Sigmoid colon (tissue), 7 donors: ENCODE data around the gene KCTD1. TPM values are rescaled to one million over a fixed set of nuclear protein-coding genes. Genes with fewer than 3 reads are reported as not detected.

Experiments
- DNase-seq: peaks from one replicate; pipeline ENCODE4 v3.0.0-alpha.2; 2019
- H3K27ac ChIP-seq, 4 donors: fragments of 200-600 bp; sonication (generic); one replicate each; pipeline ENCODE4 v1.5.1; 2016 to 2019; ENCODE audit warnings: mild to moderate bottlenecking in 1 of 4
- H3K27me3 ChIP-seq, 3 donors: fragments of 200-600 bp; sonication (generic); one replicate each; pipeline ENCODE4 v1.5.1; 2019; ENCODE audit warnings: mild to moderate bottlenecking in 1 of 3
- H3K36me3 ChIP-seq, 4 donors: fragments of 200-600 bp; sonication (generic); one replicate each; pipeline ENCODE4 v1.5.1; 2016 to 2019
- H3K4me1 ChIP-seq, 4 donors: fragments of 200-600 bp; sonication (generic); one replicate each; pipeline ENCODE4 v1.5.1; 2017 to 2019
- H3K4me3 ChIP-seq, 4 donors: fragments of 200-600 bp; sonication (generic); one replicate each; pipeline ENCODE4 v1.5.1; 2017 to 2019; ENCODE audit warnings: mild to moderate bottlenecking in 2 of 4, moderate library complexity in 1 of 4
- H3K9me3 ChIP-seq, 4 donors: fragments of 200-600 bp in 3 of 4; sonication (generic) in 3 of 4; one replicate each; pipeline versions ENCODE4 v1.5.1 to v1.6.1; 2013 to 2019
- EP300 ChIP-seq, 4 donors: sonication (generic); formaldehyde crosslinking; IDR thresholded peaks; one replicate each; pipeline ENCODE4 v1.6.1; 2017; ENCODE audit warnings: antibody characterized with exemption in 4 of 4
- POLR2A ChIP-seq, 2 donors: fragments of 450-650 bp; IDR thresholded peaks; one replicate each; pipeline ENCODE4 v1.6.1; 2016; ENCODE audit warnings: antibody characterized with exemption in 2 of 2, mild to moderate bottlenecking in 2 of 2, moderate library complexity in 2 of 2
- POLR2AphosphoS5 ChIP-seq, 4 donors: sonication (generic); formaldehyde crosslinking; IDR thresholded peaks; one replicate each; pipeline ENCODE4 v1.6.1; 2017; ENCODE audit warnings: antibody characterized with exemption in 4 of 4
- WGBS, 2 donors: extraction: QIAGEN DNeasy Blood & Tissue Kit; methylation state at CpG; one replicate each; pipeline ENCODE4 v1.1.7; 2013; 5-methylcytosine and 5-hydroxymethylcytosine counted together
- intact Hi-C: fragments of 100-400 bp; cut with DNase I; formaldehyde crosslinking; loops from one replicate; pipeline ENCODE4 v1.15.1; 2023
- polyA plus RNA-seq, 3 donors: library from polyadenylated mRNA; stranded (reverse); fragments of 200-250 nt; gene quantifications; one replicate each; pipeline ENCODE4 v1.2.3, GENCODE V29; 2013
- total RNA-seq, 4 donors: library from RNA; depleted of rRNA; stranded (reverse); fragments of >200 nt; gene quantifications; one replicate each; pipeline ENCODE4 v1.1.0, GENCODE V29; 2016
- TF ChIP-seq, protein P1 (sequence below), 4 experiments: fragments of 450-650 bp in 3 of 4; fragments of 200-600 bp in 1 of 4; IDR thresholded peaks; one replicate each; pipeline ENCODE4 v1.5.1; 2016 to 2019; ENCODE audit warnings: antibody characterized with exemption in 4 of 4, mild to moderate bottlenecking in 3 of 4, moderate library complexity in 2 of 4
- donor health status: healthy with polysubstance abuse.
- donor health status: Bipolar disorder and iron deficiency.
- donor health status: healthy.

Gene KCTD1
- total and polyA plus RNA-seq, 7 donors, result 3.4 to 22.4 (median 10.9) TPM

DNA sequence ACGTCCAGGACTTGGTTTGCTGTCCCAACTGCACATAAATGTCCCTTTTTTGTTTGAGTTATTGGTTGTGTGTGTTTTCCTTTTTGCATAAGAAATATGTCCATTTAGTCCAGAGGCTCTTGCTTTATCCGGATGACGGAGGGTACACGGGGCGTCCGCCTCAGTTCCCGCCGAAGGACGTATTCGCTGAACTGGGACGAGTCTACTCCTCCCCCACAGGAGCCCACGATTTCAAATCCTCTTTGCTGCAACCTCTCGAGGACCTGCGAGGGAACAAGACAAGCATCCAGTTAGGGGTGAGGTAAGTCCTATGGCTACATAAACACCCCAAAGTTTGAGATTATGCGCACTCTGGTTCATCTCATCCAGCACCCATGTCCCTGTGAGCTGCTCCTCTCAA lies 92.7 kb downstream of the KCTD1 start:
- Histone ChIP-seq H3K36me3 (peaks cover 0 to 17% (median 2%) of the 10 kb centered on the region in 4 donors), H3K27me3 (no peaks in the 10 kb centered on the region), H3K4me1 (no peaks in the 10 kb centered on the region), H3K27ac (no peak overlapping the region), H3K9me3 (no peaks in the 10 kb centered on the region), H3K4me3 (no peak overlapping the region)
- WGBS, 2 donors, result 97% methylated on average over 15 of the region's 15 CpGs
- TF ChIP-seq POLR2A (IDR thresholded peaks at IDR 0.05) (no peak), POLR2AphosphoS5 (IDR thresholded peaks at IDR 0.05) (no peak)
- no peak for DNase-seq
- intact Hi-C loops, result no loop called here

DNA sequence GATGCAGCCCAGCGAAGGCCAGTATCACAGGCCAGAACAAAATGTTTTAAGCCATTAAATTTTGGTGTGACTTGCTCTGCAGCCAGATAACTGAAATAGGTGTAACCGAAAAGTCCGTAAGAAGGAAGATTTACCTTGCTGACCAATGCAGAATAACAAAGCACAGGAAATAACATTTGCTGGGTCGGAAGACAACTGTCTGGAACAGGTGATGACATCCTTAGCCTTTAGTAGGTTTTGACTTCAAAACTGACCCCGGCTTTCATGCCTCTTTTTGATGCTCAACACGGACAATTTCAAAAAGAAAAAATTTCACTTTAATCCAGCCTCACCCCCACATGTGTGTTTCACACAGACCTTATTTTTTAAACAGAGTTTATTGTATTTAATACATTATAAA lies 93.7 kb downstream of the KCTD1 start:
- no peak overlapping the region for H3K4me3 ChIP-seq
- no peaks in the 10 kb centered on the region for H3K4me1 ChIP-seq
- DNase-seq, result no peak
- 94 to 95% methylated on average over 6 of the region's 6 CpGs for WGBS, 2 donors
- peaks cover 0 to 12% (median 2%) of the 10 kb centered on the region in 4 donors for H3K36me3 ChIP-seq
- H3K27me3 ChIP-seq, result no peaks in the 10 kb centered on the region
- TF ChIP-seq, protein P1, sequence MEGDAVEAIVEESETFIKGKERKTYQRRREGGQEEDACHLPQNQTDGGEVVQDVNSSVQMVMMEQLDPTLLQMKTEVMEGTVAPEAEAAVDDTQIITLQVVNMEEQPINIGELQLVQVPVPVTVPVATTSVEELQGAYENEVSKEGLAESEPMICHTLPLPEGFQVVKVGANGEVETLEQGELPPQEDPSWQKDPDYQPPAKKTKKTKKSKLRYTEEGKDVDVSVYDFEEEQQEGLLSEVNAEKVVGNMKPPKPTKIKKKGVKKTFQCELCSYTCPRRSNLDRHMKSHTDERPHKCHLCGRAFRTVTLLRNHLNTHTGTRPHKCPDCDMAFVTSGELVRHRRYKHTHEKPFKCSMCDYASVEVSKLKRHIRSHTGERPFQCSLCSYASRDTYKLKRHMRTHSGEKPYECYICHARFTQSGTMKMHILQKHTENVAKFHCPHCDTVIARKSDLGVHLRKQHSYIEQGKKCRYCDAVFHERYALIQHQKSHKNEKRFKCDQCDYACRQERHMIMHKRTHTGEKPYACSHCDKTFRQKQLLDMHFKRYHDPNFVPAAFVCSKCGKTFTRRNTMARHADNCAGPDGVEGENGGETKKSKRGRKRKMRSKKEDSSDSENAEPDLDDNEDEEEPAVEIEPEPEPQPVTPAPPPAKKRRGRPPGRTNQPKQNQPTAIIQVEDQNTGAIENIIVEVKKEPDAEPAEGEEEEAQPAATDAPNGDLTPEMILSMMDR (IDR thresholded peaks at IDR 0.05), result no peak
- no peak for TF ChIP-seq POLR2A (IDR thresholded peaks at IDR 0.05)
- no peaks in the 10 kb centered on the region for H3K9me3 ChIP-seq
- H3K27ac ChIP-seq, result no peak overlapping the region
- intact Hi-C loops, result no loop called here

DNA sequence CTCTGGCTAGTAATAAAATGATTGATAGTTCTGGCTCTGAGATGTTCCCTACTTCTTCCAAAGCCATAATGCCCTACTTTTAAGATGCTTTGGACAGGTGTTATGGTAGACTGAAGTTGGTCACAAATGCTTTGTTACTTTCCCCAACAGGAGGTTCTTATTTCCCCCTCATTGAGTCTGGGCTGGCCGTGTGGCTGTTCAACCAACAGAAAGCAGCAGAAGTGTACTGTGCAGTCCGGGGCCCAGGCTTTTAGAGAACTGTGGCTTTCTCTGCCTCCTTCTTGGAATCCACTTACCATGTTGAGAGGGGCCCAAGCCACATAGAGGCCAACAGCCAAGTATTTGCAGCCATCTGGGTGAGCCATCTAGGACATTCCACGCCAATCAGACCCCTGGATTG lies 94.2 kb downstream of the KCTD1 start:
- no peak for TF ChIP-seq EP300 (IDR thresholded peaks at IDR 0.05)
- TF ChIP-seq POLR2AphosphoS5 (IDR thresholded peaks at IDR 0.05), result no peak
- TF ChIP-seq, protein P1 (IDR thresholded peaks at IDR 0.05), result no peak
- no peak for TF ChIP-seq POLR2A (IDR thresholded peaks at IDR 0.05)
- intact Hi-C loops, result no loop called here
- 88 to 95% methylated on average over 3 of the region's 3 CpGs for WGBS, 2 donors

DNA sequence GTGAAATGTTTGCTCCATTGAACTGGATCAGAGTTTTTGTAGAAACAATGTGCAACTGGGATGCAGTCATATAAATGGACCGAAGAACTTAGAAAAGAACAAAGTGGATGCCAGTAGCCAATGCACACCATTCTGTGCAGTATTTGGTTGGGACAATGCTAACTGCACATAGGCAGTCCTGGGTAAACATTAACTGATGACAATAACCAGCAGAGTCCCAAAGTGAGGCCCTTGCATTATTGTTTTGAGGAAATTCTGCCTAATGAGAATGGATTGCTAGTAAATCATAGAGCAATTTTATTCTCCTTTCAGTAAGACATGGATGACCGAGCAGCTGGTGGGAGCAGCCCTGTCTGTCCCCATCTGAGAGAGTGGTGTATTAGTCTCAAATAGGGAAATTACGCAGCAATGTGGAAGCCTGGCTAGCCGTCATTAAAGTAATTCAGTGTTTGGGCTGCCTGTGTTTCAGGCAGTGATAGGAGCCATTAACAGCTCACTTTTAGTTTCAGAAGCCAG lies 94.9 kb downstream of the KCTD1 start:
- Histone ChIP-seq H3K9me3 (no peaks in the 10 kb centered on the region), H3K4me1 (no peaks in the 10 kb centered on the region), H3K4me3 (no peak overlapping the region), H3K27ac (no peak overlapping the region), H3K27me3 (no peaks in the 10 kb centered on the region), H3K36me3 (peaks cover 0 to 6% (median 2%) of the 10 kb centered on the region in 4 donors)
- TF ChIP-seq EP300 (IDR thresholded peaks at IDR 0.05) (no peak), POLR2AphosphoS5 (IDR thresholded peaks at IDR 0.05) (no peak), POLR2A (IDR thresholded peaks at IDR 0.05) (no peak)
- 49 to 78% methylated on average over 4 of the region's 4 CpGs for WGBS, 2 donors
- no peak for DNase-seq
- intact Hi-C loops, result no loop called here

More for the DNA sequence above, 94.2 kb downstream of the KCTD1 start:
- Histone ChIP-seq H3K27me3 (no peaks in the 10 kb centered on the region), H3K27ac (no peak overlapping the region), H3K4me1 (no peaks in the 10 kb centered on the region), H3K36me3 (peaks cover 0 to 8% (median 2%) of the 10 kb centered on the region in 4 donors), H3K4me3 (no peak overlapping the region), H3K9me3 (no peaks in the 10 kb centered on the region)
- DNase-seq, result no peak

DNA sequence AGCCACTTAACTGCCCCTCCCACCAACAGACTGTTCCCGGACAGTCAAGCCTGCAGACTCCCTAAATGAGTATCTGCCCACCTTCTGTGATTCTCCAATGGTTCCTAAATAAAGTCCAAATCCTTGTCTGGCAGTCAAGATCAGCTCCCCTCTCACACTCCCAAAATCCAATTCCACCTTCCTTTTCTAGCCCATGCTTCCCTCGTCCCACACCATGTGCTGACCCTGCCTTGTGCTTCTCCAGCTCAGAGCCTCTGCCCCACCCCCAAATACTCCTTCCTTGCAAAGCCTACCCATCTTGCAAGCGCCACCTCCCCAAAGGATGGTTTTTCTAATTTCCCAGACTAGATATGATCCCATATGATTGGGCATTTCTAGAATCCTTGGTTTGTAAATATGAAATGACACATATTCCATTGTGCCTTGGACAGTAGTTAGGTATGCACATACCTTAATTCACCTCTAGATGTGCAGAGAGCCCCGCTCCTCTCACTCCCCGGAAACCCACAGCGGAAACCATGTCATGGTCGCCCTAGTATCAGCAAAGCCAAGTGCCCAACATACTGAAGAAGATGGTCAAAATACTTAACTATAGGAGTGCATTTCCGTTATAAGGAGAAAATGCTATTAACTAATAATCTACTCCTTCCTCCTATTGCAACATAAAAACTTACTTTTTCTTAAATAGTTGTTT lies 97.2 kb downstream of the KCTD1 start:
- DNase-seq, result no peak
- H3K27me3 ChIP-seq, result no peaks in the 10 kb centered on the region
- TF ChIP-seq EP300 (IDR thresholded peaks at IDR 0.05), result no peak
- TF ChIP-seq, protein P1 (IDR thresholded peaks at IDR 0.05), result no peak
- TF ChIP-seq POLR2A (IDR thresholded peaks at IDR 0.05), result no peak
- no peak for TF ChIP-seq POLR2AphosphoS5 (IDR thresholded peaks at IDR 0.05)
- H3K9me3 ChIP-seq, result no peaks in the 10 kb centered on the region
- 92 to 93% methylated on average over 8 of the region's 8 CpGs for WGBS, 2 donors
- H3K4me1 ChIP-seq, result no peaks in the 10 kb centered on the region
- H3K27ac ChIP-seq, result no peak overlapping the region
- no peak overlapping the region for H3K4me3 ChIP-seq
- intact Hi-C loops, result no loop called here
- H3K36me3 ChIP-seq, result peaks cover 0 to 6% (median 2%) of the 10 kb centered on the region in 4 donors
